HG02763 (cell line): ENCODE results near the gene MTPN.

Source experiments
- ATAC-seq: cut with Tn5 transposase; IDR thresholded peaks from one replicate; pipeline ENCODE4 v1.9.1; 2021; ENCODE audit warnings: mild to moderate bottlenecking, moderate library complexity; ENCODE audit not compliant: unreplicated experiment

MTPN gene

DNA sequence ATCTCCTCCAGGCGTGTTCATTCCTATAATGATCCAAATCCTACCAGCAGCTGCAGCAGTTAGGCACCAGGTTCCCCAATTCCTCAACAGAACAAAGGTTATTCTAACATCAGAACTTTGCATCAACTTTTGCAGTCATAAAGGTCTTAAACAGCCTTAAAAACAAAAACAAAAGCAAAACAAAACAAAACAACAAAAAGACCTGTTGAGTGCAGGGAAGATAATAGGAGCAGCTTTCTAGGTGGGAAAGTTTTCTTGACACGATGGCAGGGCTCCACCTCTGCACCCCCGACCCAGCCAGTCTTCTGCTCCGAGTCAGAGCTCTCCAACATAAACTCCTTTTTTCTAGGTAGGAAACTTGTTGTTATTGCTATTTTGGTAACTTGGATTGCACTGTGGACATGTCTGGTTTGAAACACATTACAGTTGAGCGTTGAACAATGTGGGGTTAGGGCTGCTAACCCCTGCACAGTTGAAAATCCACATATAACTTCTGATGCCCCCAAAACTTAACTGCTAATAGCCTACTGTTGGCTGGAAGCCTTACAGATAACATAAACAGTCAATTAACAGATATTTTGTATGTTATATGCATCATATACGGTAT, 77.6 kb downstream of the MTPN start:
- no peak for ATAC-seq

DNA sequence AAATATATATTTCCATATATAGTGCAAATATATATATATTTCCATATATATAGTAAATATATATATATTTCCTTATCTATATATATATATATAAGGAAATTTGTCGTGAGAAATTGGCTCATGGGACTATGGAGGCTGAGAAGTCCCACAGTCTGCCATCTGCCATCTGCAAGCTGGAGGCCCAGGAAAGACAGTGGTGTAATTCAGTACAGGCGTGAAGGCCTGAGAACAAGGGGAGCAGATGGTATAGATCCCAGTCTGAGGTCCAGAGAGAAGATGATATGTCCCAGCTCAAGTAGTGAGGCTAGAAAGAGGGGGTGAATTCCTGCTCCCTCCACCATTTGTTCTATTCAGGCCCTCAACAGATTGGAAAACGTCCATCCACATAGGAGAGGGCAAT, 78.9 kb downstream of the MTPN start:
- no peak for ATAC-seq

DNA sequence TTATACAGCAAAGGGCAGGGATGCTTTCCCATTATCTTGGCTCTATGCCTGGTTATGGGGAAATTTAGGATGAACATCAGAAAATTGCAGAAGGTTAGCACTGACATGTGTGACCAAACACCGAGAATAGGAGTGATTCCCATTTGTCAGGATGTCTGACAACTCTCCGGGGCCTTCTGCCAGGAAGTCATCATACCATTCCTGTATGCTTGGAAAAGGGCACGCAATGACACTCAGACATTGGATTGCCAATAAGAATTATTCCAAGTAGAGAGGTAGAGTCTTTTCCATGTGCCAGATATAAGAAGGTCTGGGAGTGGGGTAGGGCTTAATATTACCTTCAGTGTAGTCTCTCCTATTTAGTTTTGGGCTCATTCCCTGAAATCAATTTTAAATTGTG, 82.3 kb downstream of the MTPN start:
- no peak for ATAC-seq

DNA sequence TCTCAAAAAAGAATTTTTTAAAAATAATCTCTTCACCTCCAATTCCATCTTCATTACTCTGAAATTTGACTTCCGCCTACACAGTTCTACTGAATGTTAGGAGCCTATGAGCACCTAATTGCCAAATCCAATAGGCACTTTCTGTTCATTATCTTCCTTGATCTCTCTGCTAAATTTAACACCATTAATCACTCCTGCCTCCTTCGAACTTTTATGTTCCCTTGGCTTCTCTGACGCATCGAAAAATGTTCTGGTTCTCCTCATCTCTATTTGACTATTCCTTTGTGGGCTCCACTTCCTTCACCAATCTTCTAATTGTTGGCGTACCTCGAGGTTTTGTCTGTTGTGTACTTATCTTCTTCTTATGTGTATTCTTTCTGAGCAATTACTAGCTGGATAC, 87.3 kb downstream of the MTPN start:
- ATAC-seq: no peak

DNA sequence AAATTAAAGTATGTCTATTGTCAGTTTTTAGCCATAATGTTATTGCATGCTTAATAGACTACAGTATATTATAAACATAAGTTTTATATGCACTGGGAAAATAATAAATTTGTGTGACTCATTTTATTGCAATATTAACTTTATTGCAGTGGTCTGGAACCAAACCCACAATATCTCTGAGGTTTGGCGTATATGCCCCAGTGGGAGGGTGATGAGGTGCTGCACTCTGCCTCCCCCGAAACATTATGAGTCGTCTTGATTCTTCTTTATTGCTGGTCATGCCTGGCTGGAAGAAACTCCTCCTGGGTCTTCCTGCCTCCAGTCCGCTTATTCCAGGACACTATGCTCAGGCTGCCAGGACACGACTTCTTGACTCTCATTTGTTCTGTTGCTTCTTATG, 88.4 kb downstream of the MTPN start:
- no peak for ATAC-seq

DNA sequence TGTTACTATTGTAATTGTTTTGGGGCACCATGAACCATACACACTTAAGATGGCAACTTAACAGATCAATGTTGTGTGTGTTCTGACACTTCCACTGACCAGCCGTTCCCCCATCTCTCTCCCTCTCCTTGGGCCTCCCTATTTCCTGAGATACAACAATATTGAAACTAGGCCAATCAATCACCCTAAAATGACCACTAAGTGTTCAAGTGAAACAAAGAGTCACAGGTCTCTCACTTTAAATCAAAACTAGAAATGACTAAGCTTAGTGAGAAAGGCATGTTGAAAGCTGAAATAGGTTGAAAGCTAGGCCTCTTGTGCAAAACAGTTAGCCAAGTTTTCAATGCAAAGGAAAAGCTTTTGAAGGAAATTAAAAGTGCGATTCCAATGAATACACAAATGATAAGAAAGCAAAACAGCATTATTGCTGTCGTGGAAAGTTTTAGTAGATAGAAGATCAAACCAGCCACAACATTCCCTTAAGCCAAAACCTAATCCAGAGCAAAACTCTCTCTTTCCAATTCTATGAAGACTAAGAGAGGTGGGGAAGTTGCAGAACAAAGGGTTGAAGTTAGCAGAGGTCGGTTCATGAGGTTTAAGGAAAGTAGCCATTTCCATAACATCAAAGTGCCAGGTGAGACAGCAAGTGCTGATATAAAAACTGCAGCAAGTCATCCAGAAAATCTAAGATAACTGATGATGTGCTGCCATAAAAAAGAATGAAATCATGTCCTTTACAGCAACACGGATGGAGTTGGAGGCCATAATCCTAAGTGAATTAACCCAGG, 90.6 kb downstream of the MTPN start:
- no peak for ATAC-seq

DNA sequence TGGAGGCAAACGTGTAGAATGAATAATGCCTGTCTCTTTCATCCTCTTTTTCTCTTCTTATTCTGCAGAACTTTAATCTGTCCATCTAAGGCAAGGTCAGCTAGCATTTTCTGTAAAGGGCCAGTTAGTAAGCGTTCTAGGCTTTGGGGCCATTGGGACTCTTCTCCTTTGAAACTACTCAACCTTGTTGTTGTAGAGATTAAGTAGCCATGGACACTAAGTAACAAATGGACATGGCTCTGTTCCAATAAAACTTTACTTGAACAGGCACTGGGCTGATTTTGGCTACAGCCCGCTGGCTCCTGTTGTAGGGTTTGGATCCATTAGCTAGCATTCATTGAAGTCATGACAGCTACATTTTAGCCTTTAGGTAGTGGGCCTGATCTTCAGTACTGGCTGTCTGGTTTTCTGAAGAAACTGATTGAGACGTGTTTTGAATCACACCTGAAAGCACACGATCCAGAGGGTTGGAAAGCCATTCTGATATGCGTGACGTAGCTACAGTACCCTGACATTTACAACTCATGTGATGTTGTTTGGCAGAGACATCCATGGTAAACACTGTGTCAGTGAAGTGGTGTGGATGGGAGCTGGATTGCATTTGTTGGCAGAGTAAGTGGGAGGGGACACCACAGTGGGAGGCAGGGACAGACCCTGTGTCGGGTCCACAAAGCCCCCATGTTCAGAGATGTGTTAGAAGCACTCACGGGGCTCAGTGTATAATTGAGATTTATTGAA, 92.5 kb downstream of the MTPN start:
- no peak for ATAC-seq

DNA sequence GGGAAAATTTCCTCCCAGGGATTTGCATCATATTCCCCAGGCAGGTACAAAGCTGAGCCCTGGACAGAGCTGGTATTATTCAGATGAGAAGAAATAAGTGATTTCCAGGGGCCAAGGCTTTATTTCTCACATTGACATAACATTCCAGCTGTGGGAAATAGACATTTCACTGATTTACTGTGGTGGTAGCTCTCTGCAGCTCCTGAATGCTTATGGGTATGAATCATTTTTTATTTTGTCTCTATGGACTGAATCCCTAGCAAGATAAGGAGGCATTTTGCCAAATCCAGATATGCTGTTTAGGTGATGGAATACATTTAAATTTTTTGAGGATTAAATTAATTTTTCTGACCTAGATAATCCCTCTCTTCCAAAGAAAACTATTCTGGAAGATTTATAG, 97.9 kb downstream of the MTPN start:
- ATAC-seq: no peak

DNA sequence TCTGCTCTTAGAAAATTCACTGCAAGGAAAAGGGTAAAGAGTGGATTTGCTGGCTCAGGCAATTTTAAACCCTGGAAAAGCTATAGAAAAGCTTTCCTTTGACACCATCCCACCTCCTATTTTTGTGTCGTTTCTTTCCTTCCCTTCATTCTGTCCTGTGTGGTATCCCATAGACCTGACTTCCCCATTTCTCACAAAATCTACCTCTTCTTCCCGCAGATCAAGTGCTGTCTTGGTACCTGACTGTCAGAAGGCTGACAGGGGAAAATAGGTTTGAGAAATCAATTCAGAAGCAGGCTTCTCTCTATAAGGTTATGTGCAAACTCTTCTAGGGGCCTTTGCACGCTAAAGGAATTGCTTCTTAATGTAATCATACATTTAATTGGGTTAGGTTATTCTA, 98.9 kb downstream of the MTPN start:
- ATAC-seq: no peak

DNA sequence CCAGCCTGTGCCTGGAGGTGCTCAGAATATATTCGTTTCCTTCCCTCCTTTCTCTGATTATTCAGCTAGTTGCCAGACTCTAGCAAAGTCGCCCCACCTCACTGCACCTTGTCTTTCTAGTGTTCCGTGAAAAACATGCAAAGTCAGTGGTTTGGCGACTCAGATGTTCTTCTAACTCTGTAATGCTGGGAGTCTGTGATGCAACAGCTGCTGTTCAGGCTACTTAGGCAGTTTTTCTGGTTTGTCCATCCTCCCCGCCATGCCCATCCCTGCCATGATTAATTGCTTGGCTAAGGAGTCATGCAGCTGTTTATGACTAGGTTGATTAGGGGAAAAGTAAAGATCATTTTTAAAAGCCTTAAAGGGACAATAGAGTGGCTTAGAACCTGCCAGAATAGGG, 99.4 kb downstream of the MTPN start:
- ATAC-seq: no peak
